Upper lobe of left lung (tissue), 6 donors: Measurements from ENCODE around the gene NME3. TPM values are rescaled to one million over a fixed set of nuclear protein-coding genes. Genes with fewer than 3 reads are reported as not detected.

ENCODE experiments used
- ATAC-seq, 2 donors: fragments of 200-7000 bp; cut with Tn5 transposase; one replicate each; pipeline ENCODE4 v1.9.1; 2022; ENCODE audit warnings: mild to moderate bottlenecking in 2 of 2, moderate library complexity in 2 of 2; ENCODE audit not compliant: low FRiP score in 2 of 2
- DNase-seq, 2 donors: peaks; one replicate each; pipeline ENCODE4 v3.0.0-alpha.2; 2019 to 2020
- H3K27ac ChIP-seq, 4 donors: fragments of 200-600 bp; sonication (generic); one replicate each; pipeline ENCODE4 v1.5.1; 2016 to 2019
- H3K27me3 ChIP-seq, 4 donors: fragments of 200-600 bp; sonication (generic); one replicate each; pipeline ENCODE4 v1.5.1; 2017 to 2019
- H3K36me3 ChIP-seq, 4 donors: fragments of 200-600 bp; sonication (generic); one replicate each; pipeline ENCODE4 v1.5.1; 2016 to 2019
- H3K4me1 ChIP-seq, 4 donors: fragments of 200-600 bp; sonication (generic); one replicate each; pipeline ENCODE4 v1.5.1; 2018 to 2019
- H3K4me3 ChIP-seq, 4 donors: fragments of 200-600 bp; sonication (generic); one replicate each; pipeline ENCODE4 v1.5.1; 2017 to 2019; ENCODE audit warnings: mild to moderate bottlenecking in 2 of 4, moderate library complexity in 1 of 4
- H3K9me3 ChIP-seq, 4 donors: fragments of 200-600 bp; sonication (generic); one replicate each; pipeline ENCODE4 v1.5.1; 2018 to 2019
- EP300 ChIP-seq, 4 donors: sonication (generic); formaldehyde crosslinking; IDR thresholded peaks; one replicate each; pipeline ENCODE4 v1.5.1; 2017; ENCODE audit warnings: antibody characterized with exemption in 4 of 4, control low read depth in 2 of 4
- POLR2A ChIP-seq, 4 donors: fragments of 450-650 bp; IDR thresholded peaks; one replicate each; pipeline ENCODE4 v1.5.1; 2016 to 2017; ENCODE audit warnings: antibody characterized with exemption in 4 of 4, mild to moderate bottlenecking in 2 of 4
- POLR2AphosphoS5 ChIP-seq, 2 donors: sonication (generic); formaldehyde crosslinking; IDR thresholded peaks; one replicate each; pipeline ENCODE4 v1.5.1; 2017; ENCODE audit warnings: antibody characterized with exemption in 2 of 2
- WGBS, 2 donors: methylation state at CpG; one replicate each; pipeline ENCODE4 v1.1.5; 2017 to 2018; 5-methylcytosine and 5-hydroxymethylcytosine counted together
- total RNA-seq, 6 donors: library from RNA; depleted of rRNA in 4 of 6; stranded (reverse); fragments of >200 nt in 4 of 6; gene quantifications; one replicate each; pipeline versions ENCODE4 v1.1.0 to v1.2.1, GENCODE V29; 2016 to 2021
- TF ChIP-seq, protein P1 (sequence below), 6 experiments: fragments of 450-650 bp in 4 of 6; fragments of 200-600 bp in 2 of 6; sonication (generic) in 2 of 6; IDR thresholded peaks; one replicate each; pipeline ENCODE4 v1.5.1; 2016 to 2019; ENCODE audit warnings: antibody characterized with exemption in 6 of 6
- donor health status: DM: no; HTN: no; CAD: no; lungs with moderate emphysema.
- donor health status: DM: no; HTN: yes; CAD: no; lungs with severe emphysema.

NME3 gene
- 100 to 1,000 TPM in 2 of 6 donors, 10 to 100 TPM in 4; 57.8 to 155 (median 78.9) TPM for total RNA-seq

DNA sequence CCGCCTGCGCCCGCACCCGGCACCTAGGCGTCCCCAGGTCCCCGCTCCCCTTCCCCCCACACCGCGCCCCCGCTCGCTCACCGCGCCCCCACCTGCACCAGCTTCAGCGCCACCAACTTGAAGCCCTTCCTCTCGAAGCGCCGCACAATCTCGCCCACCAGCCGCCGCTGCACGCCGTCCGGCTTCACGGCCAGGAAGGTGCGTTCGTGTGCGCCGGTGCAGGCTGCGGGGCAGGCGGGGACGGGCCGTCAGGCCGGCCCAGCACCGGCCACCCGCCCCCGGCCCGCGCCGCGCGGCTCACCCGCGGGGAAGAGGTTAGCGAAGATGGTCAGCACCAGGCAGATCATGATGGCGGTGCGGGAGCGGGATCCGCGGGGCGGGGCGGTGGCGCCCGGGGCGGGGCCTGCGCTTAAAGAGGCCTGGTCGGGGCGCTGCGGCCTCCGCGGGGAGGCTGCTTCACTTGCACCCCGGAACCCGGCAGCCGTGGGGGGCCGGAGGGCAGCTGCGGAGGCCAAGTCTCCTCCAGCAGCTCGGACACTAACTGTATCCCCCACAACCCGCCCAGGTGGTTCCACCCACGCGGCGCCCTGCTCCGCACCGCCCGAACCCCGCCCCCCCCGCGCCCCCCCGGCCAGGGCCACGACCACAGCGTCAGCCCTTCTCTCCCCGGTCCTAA is at the start of gene NME3:
Gene NME3 (minus strand): TSS at position 356 of the 676 bp plus-strand sequence. CDS start 9 bp downstream, at position 347.
- TF ChIP-seq EP300 (IDR thresholded peaks at IDR 0.05) (no peak), POLR2A (IDR thresholded peaks at IDR 0.05) (peak in 1 of 4 donors; percentile 7), POLR2AphosphoS5 (IDR thresholded peaks at IDR 0.05) (no peak)
- TF ChIP-seq, protein P1, sequence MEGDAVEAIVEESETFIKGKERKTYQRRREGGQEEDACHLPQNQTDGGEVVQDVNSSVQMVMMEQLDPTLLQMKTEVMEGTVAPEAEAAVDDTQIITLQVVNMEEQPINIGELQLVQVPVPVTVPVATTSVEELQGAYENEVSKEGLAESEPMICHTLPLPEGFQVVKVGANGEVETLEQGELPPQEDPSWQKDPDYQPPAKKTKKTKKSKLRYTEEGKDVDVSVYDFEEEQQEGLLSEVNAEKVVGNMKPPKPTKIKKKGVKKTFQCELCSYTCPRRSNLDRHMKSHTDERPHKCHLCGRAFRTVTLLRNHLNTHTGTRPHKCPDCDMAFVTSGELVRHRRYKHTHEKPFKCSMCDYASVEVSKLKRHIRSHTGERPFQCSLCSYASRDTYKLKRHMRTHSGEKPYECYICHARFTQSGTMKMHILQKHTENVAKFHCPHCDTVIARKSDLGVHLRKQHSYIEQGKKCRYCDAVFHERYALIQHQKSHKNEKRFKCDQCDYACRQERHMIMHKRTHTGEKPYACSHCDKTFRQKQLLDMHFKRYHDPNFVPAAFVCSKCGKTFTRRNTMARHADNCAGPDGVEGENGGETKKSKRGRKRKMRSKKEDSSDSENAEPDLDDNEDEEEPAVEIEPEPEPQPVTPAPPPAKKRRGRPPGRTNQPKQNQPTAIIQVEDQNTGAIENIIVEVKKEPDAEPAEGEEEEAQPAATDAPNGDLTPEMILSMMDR (IDR thresholded peaks at IDR 0.05), result no peak

DNA sequence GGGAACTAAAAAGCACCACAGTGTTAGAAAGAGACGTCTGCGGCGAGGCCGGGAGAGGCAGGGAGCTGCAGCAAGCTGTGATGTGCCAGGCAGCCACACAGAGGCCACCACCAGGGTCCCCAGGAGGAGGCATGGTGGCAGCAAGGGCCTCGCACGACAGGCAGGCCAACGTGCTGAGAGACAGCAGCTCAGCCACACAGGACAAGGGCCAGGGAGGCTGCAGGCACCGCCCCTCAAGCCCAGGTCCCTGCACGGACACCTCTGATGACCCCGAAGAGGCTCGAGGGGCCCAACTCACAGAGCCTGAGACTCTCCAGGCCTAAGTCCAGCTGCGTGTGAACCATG is 49.6 kb upstream of the NME3 start:
- Histone ChIP-seq H3K4me3 (no peak overlapping the region), H3K36me3 (peaks cover 25 to 71% (median 60%) of the 10 kb centered on the region in 4 donors), H3K27me3 (no peaks in the 10 kb centered on the region), H3K9me3 (no peaks in the 10 kb centered on the region), H3K4me1 (peaks cover 13 to 22% (median 14%) of the 10 kb centered on the region in 4 donors), H3K27ac (no peak overlapping the region)
- TF ChIP-seq POLR2A (IDR thresholded peaks at IDR 0.05) (no peak), POLR2AphosphoS5 (IDR thresholded peaks at IDR 0.05) (no peak)
- no peak for ATAC-seq
- 93 to 96% methylated on average over 7 to 12 of the region's 12 CpGs for WGBS, 2 donors
- peak in 1 of 2 donors; percentile 72 for DNase-seq

More for the DNA sequence above, at the start of gene NME3:
- Histone ChIP-seq H3K9me3 (no peaks in the 10 kb centered on the region), H3K4me3 (peak within 1 kb of the TSS; percentile 74 to 99 (median 98)), H3K27ac (peak within 1 kb of the TSS; percentile 89 to 98 (median 94)), H3K4me1 (peaks cover 31 to 52% (median 37%) of the 10 kb centered on the region in 4 donors), H3K36me3 (peaks cover 4 to 51% (median 38%) of the 10 kb centered on the region in 4 donors), H3K27me3 (no peaks in the 10 kb centered on the region)
- DNase-seq (peak; percentile 82 to 98), ATAC-seq (peak; percentile 35 to 80)
- WGBS, 2 donors, result 0 to 1% methylated on average over 11 to 37 of the region's 79 CpGs

DNA sequence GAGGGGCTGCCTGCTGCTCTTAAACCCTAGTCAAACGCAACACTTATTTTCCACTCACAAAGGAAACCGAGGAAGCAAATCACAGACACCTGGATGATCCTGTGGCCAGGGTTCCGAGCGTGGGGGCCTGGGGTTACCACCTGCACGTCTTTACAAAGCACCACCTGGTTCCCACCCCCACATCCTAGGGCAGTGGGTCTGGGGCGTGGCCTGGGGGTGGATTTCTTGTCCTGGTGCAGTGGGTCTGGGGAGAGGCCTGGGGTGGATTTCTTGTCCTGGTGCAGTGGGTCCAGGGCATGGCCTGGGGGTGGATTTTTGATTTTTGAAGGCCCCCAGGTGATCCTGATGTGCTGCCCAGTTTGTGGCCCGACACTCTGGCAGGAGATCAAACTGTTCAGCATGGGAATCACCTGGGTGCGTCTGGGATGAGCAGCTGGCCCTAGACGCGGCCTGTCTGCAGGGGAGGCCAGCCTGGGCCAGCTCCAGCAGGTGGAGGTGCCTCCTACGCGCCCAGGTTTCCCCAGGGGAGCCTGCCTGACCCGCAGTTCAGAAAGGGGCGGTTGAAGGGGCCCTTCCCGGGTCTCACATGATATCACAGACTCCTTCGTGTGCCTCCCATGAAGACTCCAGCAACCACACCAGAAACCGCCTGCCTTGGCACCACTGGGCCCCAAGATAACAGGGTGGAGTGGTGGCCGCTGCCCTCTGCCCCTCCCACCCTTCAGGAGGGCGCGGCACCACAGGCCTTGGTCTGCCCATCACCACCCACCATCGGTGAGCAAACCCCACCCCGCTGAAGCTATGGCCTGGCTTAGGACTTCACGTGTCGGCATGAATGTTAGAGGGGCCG is 49.0 kb upstream of the NME3 start:
- TF ChIP-seq, protein P1 (IDR thresholded peaks at IDR 0.05), result no peak
- no peak for TF ChIP-seq EP300 (IDR thresholded peaks at IDR 0.05)
- no peak for TF ChIP-seq POLR2AphosphoS5 (IDR thresholded peaks at IDR 0.05)
- no peak for TF ChIP-seq POLR2A (IDR thresholded peaks at IDR 0.05)
- Histone ChIP-seq H3K4me1 (peaks cover 8 to 16% (median 9%) of the 10 kb centered on the region in 4 donors), H3K36me3 (peaks cover 25 to 77% (median 65%) of the 10 kb centered on the region in 4 donors), H3K4me3 (no peak overlapping the region), H3K27ac (no peak overlapping the region), H3K27me3 (no peaks in the 10 kb centered on the region), H3K9me3 (no peaks in the 10 kb centered on the region)
- DNase-seq (no peak), ATAC-seq (no peak)
- 89 to 93% methylated on average over 11 to 16 of the region's 25 CpGs for WGBS, 2 donors

DNA sequence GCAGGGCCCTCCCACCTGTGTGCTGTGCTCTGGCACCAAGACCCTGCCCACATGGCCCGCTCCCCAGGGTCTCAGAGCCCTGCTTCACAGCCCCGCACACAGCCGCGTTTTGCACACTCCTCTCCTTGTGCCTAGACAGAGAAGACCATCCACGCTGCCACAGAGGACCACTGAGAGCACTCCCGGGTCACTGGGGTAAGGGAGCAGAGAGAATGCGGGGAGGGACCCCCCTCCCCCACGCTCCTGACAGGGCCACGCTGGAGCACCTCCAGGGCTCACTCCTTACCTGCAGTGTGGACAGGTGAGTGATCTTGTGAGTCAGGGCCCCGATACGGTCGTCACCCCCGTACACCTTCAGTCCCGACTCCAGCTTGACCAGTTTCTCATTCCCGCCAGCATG is 48.3 kb upstream of the NME3 start:
- Histone ChIP-seq H3K36me3 (peaks cover 25 to 82% (median 65%) of the 10 kb centered on the region in 4 donors), H3K4me3 (no peak overlapping the region), H3K4me1 (peaks cover under 1 to 9% (median 2%) of the 10 kb centered on the region in 4 donors), H3K27ac (no peak overlapping the region), H3K27me3 (no peaks in the 10 kb centered on the region), H3K9me3 (no peaks in the 10 kb centered on the region)
- DNase-seq (no peak), ATAC-seq (no peak)
- TF ChIP-seq, protein P1 (IDR thresholded peaks at IDR 0.05), result no peak
- TF ChIP-seq EP300 (IDR thresholded peaks at IDR 0.05), result no peak
- TF ChIP-seq POLR2AphosphoS5 (IDR thresholded peaks at IDR 0.05), result no peak
- no peak for TF ChIP-seq POLR2A (IDR thresholded peaks at IDR 0.05)
- WGBS, 2 donors, result 93 to 95% methylated on average over 12 to 15 of the region's 15 CpGs
